Measurements from ENCODE around the gene ESRP2. TPM values are rescaled to one million over a fixed set of nuclear protein-coding genes. Genes with fewer than 3 reads are reported as not detected.

Gene ESRP2
- total and polyA plus RNA-seq, 9 of the 15 experiments (the other 6 are each of a cell fraction or from before 2014, with no cell fraction given): 0.05 to 0.15 (median 0.07) TPM; not detected in 6

DNA sequence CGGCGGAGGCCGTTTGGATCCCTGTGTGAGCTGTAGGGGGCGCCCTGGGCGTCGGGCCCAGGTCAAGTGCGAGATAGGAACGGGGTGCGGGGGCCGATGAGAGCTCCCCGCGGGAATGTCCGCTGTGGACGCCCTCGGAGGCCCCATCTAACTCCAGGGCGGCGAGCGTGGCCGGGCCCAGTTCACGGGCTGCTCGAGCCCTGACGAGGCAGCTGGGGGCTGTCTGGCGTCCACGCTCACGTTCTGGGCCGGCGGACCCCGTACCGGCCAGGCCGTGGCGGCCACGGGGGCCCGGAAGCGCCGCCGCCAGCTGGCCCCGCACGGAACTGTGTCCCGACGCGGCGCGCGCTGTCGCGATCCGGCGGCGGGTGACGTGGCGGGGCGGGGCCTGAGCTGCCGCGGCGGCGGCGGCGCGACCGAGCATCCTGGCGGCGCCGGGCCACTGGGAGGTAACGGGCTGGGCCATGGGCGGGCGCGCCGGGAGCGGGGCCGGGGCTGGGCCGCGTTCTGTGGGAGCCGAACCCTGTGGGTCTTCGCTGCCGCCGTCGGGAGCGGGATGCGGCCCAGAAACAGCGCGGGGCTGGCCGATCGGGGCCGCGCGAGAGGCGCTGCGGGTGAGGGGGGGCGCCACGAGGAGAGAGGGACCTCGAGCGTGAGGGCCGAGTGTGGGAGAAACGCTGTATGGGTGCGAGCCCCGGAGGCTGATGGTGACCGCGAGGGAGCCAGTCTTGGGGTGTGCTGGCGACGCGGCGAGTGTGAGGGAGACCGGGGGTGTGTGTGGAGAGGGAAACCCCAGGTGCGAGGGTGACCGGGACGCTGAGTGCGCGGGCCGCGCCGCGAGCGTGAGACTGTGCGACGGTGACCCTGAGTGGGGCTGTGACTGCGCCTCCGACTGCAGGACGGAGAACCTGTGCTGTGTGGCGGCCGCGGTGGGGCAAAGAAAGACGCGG, 28.5 kb upstream of the ESRP2 start, which contains the start of gene SLC7A6 (continued):
- TF ChIP-seq SUPT5H (IDR thresholded peaks at IDR 0.05): peak; percentile 37
- TF ChIP-seq, protein P1, sequence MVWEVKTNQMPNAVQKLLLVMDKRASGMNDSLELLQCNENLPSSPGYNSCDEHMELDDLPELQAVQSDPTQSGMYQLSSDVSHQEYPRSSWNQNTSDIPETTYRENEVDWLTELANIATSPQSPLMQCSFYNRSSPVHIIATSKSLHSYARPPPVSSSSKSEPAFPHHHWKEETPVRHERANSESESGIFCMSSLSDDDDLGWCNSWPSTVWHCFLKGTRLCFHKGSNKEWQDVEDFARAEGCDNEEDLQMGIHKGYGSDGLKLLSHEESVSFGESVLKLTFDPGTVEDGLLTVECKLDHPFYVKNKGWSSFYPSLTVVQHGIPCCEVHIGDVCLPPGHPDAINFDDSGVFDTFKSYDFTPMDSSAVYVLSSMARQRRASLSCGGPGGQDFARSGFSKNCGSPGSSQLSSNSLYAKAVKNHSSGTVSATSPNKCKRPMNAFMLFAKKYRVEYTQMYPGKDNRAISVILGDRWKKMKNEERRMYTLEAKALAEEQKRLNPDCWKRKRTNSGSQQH (CRISPR knock-in tag; IDR thresholded peaks at IDR 0.05): no peak
- no peak for TF ChIP-seq SPI1 (IDR thresholded peaks at IDR 0.05; ENCODE audit: borderline replicate concordance, low read depth, low read length)
- TF ChIP-seq POLR3G (IDR thresholded peaks at IDR 0.05; ENCODE audit: extremely low read depth, insufficient read length, insufficient replicate concordance): no peak
- TF ChIP-seq RBM14 (IDR thresholded peaks at IDR 0.05; ENCODE audit: borderline replicate concordance, insufficient read depth, low read depth, low read length): 0 out of 2 replicates have a peak, but pooled peaks have one; percentile 77
- no peak for TF ChIP-seq HEY1 (CRISPR knock-in tag; IDR thresholded peaks at IDR 0.05; ENCODE audit: borderline replicate concordance)
- TF ChIP-seq, protein P2, sequence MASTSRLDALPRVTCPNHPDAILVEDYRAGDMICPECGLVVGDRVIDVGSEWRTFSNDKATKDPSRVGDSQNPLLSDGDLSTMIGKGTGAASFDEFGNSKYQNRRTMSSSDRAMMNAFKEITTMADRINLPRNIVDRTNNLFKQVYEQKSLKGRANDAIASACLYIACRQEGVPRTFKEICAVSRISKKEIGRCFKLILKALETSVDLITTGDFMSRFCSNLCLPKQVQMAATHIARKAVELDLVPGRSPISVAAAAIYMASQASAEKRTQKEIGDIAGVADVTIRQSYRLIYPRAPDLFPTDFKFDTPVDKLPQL (IDR thresholded peaks at IDR 0.05; ENCODE audit: extremely low read depth, insufficient read length): no peak
- no peak for TF ChIP-seq ZNF586 (CRISPR knock-in tag; conservative IDR thresholded peaks at IDR 0.05)
- peak; percentile 81 for TF ChIP-seq KLF1 (tag; IDR thresholded peaks at IDR 0.05)
- TF ChIP-seq ZNF217 (CRISPR knock-in tag; IDR thresholded peaks at IDR 0.05): no peak
- TF ChIP-seq CREM (IDR thresholded peaks at IDR 0.05; ENCODE audit: low read depth): peak; percentile 81
- TF ChIP-seq, protein P3, sequence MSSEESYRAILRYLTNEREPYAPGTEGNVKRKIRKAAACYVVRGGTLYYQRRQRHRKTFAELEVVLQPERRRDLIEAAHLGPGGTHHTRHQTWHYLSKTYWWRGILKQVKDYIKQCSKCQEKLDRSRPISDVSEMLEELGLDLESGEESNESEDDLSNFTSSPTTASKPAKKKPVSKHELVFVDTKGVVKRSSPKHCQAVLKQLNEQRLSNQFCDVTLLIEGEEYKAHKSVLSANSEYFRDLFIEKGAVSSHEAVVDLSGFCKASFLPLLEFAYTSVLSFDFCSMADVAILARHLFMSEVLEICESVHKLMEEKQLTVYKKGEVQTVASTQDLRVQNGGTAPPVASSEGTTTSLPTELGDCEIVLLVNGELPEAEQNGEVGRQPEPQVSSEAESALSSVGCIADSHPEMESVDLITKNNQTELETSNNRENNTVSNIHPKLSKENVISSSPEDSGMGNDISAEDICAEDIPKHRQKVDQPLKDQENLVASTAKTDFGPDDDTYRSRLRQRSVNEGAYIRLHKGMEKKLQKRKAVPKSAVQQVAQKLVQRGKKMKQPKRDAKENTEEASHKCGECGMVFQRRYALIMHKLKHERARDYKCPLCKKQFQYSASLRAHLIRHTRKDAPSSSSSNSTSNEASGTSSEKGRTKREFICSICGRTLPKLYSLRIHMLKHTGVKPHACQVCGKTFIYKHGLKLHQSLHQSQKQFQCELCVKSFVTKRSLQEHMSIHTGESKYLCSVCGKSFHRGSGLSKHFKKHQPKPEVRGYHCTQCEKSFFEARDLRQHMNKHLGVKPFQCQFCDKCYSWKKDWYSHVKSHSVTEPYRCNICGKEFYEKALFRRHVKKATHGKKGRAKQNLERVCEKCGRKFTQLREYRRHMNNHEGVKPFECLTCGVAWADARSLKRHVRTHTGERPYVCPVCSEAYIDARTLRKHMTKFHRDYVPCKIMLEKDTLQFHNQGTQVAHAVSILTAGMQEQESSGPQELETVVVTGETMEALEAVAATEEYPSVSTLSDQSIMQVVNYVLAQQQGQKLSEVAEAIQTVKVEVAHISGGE (CRISPR knock-in tag; IDR thresholded peaks at IDR 0.05): peak in 2 of 3 experiments; percentile 63 to 88; a peak in 4 of 6 replicates
- TF ChIP-seq, protein P4, sequence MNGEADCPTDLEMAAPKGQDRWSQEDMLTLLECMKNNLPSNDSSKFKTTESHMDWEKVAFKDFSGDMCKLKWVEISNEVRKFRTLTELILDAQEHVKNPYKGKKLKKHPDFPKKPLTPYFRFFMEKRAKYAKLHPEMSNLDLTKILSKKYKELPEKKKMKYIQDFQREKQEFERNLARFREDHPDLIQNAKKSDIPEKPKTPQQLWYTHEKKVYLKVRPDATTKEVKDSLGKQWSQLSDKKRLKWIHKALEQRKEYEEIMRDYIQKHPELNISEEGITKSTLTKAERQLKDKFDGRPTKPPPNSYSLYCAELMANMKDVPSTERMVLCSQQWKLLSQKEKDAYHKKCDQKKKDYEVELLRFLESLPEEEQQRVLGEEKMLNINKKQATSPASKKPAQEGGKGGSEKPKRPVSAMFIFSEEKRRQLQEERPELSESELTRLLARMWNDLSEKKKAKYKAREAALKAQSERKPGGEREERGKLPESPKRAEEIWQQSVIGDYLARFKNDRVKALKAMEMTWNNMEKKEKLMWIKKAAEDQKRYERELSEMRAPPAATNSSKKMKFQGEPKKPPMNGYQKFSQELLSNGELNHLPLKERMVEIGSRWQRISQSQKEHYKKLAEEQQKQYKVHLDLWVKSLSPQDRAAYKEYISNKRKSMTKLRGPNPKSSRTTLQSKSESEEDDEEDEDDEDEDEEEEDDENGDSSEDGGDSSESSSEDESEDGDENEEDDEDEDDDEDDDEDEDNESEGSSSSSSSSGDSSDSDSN (IDR thresholded peaks at IDR 0.05; ENCODE audit: borderline replicate concordance in 1 of 2, low read depth in 2 of 2, low read length in 2 of 2): peak; percentile 15 to 33; a peak in 2 of 4 replicates
- TF ChIP-seq FOXJ3 (CRISPR knock-in tag; IDR thresholded peaks at IDR 0.05): no peak
- TF ChIP-seq, protein P5, sequence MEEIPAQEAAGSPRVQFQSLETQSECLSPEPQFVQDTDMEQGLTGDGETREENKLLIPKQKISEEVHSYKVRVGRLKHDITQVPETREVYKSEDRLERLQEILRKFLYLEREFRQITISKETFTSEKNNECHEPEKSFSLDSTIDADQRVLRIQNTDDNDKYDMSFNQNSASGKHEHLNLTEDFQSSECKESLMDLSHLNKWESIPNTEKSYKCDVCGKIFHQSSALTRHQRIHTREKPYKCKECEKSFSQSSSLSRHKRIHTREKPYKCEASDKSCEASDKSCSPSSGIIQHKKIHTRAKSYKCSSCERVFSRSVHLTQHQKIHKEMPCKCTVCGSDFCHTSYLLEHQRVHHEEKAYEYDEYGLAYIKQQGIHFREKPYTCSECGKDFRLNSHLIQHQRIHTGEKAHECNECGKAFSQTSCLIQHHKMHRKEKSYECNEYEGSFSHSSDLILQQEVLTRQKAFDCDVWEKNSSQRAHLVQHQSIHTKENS (CRISPR knock-in tag; IDR thresholded peaks at IDR 0.05): no peak
- no peak for TF ChIP-seq FOXA3 (CRISPR knock-in tag; conservative IDR thresholded peaks at IDR 0.05 in 1 of 2, IDR thresholded peaks at IDR 0.05 in 1 of 2)

Data from K562 (cell line).